Mucosa of rectum (tissue), 2 donors: ENCODE measurements around the gene NSUN7.
"Not testable (repeated sequence)": the region's sequence is repeated elsewhere in the genome, so short reads cannot be mapped to it uniquely, and the experiment has no call there.

Experiments
- H3K27ac ChIP-seq, 2 donors: one replicate each; pipeline ENCODE4 v1.7.0; 2013; ENCODE audit warnings: inconsistent platforms in 2 of 2, low read depth in 2 of 2, low read length in 2 of 2
- H3K27me3 ChIP-seq, 2 donors: one replicate each; pipeline ENCODE4 v1.7.0; 2013; ENCODE audit warnings: low read length in 2 of 2; ENCODE audit not compliant: control insufficient read depth in 2 of 2, insufficient read depth in 2 of 2
- H3K36me3 ChIP-seq, 2 donors: one replicate each; pipeline ENCODE4 v1.7.0; 2013; ENCODE audit warnings: low read length in 2 of 2; ENCODE audit not compliant: control insufficient read depth in 2 of 2, insufficient read depth in 2 of 2
- H3K4me1 ChIP-seq, 2 donors: one replicate each; pipeline ENCODE4 v1.7.0; 2013; ENCODE audit warnings: low read length in 2 of 2, mild to moderate bottlenecking in 1 of 2; ENCODE audit not compliant: control insufficient read depth in 2 of 2, insufficient read depth in 2 of 2
- H3K4me3 ChIP-seq, 2 donors: one replicate each; pipeline ENCODE4 v1.7.0; 2013; ENCODE audit warnings: low read length in 2 of 2
- H3K9ac ChIP-seq, 2 donors: one replicate each; pipeline ENCODE4 v1.7.0; 2013; ENCODE audit warnings: low read length in 2 of 2, low read depth in 1 of 2, mild to moderate bottlenecking in 1 of 2
- H3K9me3 ChIP-seq, 2 donors: one replicate each; pipeline ENCODE4 v1.7.0; 2013; ENCODE audit warnings: low read length in 2 of 2; ENCODE audit not compliant: control insufficient read depth in 2 of 2
- donor health status: healthy.
- donor health status: Normal muscosa, but diverticular disease.

NSUN7 gene

DNA sequence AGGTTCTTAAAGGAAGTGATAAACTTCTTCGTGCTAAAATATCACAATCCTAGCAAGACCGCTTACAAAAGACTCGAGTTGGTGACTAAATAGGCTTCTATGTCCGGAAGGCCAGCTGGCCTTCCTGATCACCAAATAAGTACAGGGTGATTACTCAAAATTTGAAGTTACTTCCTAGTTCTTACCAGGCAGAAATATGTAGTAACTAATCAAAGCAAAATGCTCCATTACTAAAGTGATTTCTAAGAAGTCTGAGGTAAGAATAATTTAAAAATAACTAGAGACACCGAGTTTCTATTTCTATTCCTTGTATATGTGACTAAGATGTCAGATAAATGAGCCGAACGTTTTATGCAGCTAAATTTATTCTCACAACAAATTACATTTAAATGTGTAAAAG is 62.2 kb downstream of the NSUN7 start:
- Histone ChIP-seq H3K4me1 (no peaks in the 10 kb centered on the region), H3K9me3 (no peaks in the 10 kb centered on the region), H3K36me3 (peaks cover 9 to 11% of the 10 kb centered on the region in 2 donors), H3K27me3 (no peaks in the 10 kb centered on the region), H3K4me3 (no peak overlapping the region), H3K9ac (no peak overlapping the region), H3K27ac (peak overlapping the region in 1 of 2 donors; percentile 2)

DNA sequence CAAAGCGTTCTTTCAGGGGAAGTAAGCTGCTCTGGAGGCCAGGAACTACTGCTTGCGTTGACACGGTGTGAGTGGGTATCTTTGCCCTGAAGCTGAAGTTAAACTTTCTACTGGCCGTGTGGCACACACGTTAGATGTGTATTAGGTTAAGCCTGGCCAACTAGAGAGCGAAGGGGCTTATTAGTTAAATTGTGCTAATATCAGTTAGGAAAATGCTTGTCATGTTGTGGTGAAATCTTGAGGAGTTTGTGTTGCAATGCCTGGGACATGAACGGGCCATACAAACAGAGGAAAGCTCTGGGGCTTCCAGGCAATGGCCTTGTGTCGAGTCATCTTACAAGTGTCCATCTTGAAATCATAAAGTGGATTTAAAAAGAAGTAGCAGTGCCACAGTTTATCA is 62.6 kb downstream of the NSUN7 start:
- H3K27ac ChIP-seq, result peak overlapping the region in 1 of 2 donors; percentile 2

DNA sequence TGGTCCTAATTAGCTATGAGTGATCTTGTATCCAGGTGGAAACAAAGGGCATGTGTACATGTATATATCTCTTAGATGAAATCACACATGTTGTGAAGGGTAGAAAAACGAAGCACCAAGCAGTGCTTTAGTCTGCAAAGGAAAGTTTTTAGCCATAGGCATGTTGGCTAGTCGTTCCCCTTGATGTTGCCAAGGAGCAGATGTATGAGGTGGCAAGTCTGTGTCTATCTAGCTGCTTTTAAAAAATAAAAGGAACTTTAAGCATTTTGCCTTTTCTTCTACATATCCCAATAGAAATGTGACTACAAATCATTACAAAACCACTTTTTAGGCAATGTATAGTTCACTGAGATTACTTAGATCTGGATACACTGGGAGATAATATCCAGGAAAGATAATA is 63.1 kb downstream of the NSUN7 start:
- Histone ChIP-seq H3K27ac (no peak overlapping the region), H3K9me3 (no peaks in the 10 kb centered on the region), H3K4me3 (no peak overlapping the region), H3K9ac (no peak overlapping the region), H3K4me1 (no peaks in the 10 kb centered on the region), H3K36me3 (peaks cover 9 to 11% of the 10 kb centered on the region in 2 donors), H3K27me3 (no peaks in the 10 kb centered on the region)

More for the DNA sequence above, 62.6 kb downstream of the NSUN7 start:
- H3K27me3 ChIP-seq, result no peaks in the 10 kb centered on the region
- no peak overlapping the region for H3K4me3 ChIP-seq
- H3K36me3 ChIP-seq, result peaks cover 9 to 11% of the 10 kb centered on the region in 2 donors
- no peaks in the 10 kb centered on the region for H3K4me1 ChIP-seq
- H3K9me3 ChIP-seq, result no peaks in the 10 kb centered on the region
- H3K9ac ChIP-seq, result no peak overlapping the region

DNA sequence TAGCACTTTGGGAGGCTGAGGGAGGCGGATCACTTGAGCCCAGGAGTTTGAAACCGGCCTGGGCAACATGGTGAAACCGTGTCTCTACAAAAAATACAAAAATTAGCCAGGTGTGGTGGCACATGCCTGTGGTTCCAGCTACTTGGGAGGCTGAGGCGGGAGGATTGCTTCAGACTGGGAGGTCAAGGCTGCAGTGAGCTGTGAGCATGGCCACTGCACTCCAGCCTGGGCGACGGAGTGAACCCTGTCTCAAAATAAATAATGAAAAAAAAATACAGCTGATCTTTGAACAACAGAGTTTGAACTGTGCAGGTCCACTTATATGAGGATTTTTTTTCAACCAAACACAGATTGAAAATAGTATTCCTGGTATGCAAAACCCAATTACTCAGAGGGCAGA is 67.4 kb downstream of the NSUN7 start:
- not testable (repeated sequence) for H3K27me3 ChIP-seq, H3K9ac ChIP-seq, H3K4me1 ChIP-seq, H3K27ac ChIP-seq, H3K4me3 ChIP-seq, H3K9me3 ChIP-seq
- peaks cover 14 to 16% of the 10 kb centered on the region in 2 donors for H3K36me3 ChIP-seq

DNA sequence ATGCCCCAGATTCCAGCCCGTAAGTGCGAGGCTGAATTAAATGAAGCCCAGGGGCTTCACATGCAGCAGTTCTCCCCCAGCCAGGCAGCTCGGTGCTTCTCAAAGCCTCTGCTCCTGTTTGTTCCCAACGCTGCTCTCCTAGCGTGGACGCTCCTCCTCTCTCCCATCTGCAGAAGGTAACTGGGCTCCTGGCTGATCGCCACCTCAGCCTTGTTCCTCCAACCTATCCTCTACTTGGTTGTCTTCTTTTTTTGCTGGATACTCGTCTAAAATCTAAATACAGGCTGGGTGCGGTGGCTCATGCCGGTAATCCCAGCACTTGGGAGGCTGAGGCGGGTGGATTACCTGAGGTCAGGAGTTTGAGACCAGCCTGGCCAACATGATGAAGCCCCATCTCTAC is 70.3 kb downstream of the NSUN7 start:
- Histone ChIP-seq H3K4me1 (no peaks in the 10 kb centered on the region), H3K9ac (no peak overlapping the region), H3K36me3 (peaks cover 13 to 15% of the 10 kb centered on the region in 2 donors), H3K27me3 (no peaks in the 10 kb centered on the region), H3K9me3 (no peaks in the 10 kb centered on the region), H3K27ac (no peak overlapping the region), H3K4me3 (no peak overlapping the region)

DNA sequence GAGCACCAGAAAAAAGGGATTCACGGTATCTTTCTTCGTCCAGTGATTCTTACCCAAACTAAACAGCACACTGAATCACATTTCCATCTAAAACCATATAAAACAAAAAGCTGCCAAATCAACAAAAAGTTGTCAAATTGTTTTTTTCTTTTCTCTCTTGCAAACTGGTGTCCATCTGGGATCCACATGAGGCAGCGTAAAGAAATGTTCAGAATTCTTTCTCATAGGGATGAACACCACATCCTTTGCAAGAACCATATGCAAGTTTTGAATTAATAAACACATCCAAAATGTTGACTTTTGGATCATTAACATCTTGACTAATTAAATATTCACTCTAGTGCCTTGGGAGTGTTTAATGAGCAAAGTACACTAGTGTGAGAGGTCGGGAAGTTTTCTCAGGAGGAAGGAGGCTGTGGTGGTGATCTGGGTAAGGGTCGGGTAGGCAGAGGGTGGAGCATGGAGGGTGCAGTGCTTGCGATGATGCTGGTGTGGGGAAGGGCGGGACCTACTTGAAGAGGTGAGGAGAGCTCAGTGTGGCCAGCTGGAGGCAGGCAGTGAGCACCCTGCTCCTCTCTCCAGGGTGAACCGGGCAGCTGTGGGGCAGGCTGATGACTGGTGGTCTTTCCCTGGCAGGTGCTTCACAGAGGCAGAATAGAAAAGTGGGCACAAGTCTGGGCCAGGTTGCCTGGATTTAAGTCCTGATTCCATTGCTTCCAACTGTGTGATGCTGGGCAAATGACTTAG is 72.8 kb downstream of the NSUN7 start:
- Histone ChIP-seq H3K4me1 (no peaks in the 10 kb centered on the region), H3K36me3 (peaks cover 9 to 11% of the 10 kb centered on the region in 2 donors), H3K4me3 (no peak overlapping the region), H3K27ac (no peak overlapping the region), H3K9me3 (no peaks in the 10 kb centered on the region), H3K27me3 (no peaks in the 10 kb centered on the region), H3K9ac (no peak overlapping the region)

DNA sequence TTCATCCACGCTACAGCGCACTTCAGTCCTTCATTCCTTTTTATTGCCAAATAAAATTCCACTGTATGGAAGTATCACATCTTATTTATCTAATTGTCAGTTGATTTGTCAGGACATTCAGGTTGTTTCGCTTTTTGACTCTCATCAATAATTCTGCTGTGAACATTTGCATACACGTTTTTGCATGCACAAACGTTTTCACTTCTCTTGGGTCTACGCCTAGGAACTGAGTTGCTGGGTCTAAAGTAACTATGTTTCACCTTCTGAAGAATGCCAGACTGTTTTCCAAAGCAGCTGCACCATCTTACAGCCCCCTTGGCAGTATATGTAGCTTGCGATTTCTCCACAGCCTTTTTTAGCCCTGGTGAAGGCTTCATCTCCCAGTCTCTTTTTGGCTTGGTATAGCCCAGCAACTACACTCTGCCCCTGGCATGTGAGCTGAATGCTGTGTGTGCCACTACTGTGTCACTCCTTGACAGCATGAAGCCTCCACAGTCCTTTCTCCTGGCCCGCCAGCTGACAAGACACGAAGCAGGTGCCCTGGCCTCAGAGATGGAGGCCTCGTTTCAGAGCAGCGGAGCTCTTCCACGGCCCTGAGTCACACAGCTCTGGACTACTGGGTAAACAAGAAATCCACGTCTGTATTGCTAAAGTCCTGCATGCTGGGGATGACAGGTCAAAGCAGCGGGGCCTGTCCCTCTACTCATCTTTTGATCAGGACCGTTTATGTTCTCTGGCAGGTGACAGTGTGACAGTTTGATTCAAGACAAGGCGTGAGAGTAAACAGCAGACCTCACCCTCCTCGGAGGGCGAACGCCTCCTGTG is 75.5 kb downstream of the NSUN7 start:
- Histone ChIP-seq H3K4me1 (no peaks in the 10 kb centered on the region), H3K27me3 (no peaks in the 10 kb centered on the region), H3K36me3 (peaks cover 9 to 17% of the 10 kb centered on the region in 2 donors), H3K27ac (no peak overlapping the region), H3K9me3 (no peaks in the 10 kb centered on the region), H3K4me3 (no peak overlapping the region), H3K9ac (no peak overlapping the region)

DNA sequence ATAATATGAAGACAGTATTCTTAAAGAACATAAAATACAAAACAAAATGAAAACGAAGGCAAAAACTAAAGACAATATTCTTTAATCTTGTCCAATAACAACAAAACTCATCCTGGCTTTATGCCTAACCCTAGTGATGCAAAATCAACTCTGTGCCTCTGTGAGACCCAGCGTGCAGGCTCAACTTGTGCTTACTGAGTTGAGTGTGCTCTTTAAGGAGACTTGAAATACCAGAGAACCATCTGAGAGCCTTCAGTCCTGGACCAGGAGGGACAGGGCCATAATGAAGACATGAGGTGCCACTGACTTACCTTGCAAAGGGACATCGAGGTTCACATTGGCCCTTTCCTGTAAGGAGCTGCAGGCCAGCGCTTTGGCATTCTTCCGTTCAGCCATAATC is 77.1 kb downstream of the NSUN7 start:
- H3K9me3 ChIP-seq, result no peaks in the 10 kb centered on the region
- H3K4me3 ChIP-seq, result no peak overlapping the region
- no peaks in the 10 kb centered on the region for H3K27me3 ChIP-seq
- H3K27ac ChIP-seq, result no peak overlapping the region
- no peak overlapping the region for H3K9ac ChIP-seq
- no peaks in the 10 kb centered on the region for H3K4me1 ChIP-seq
- H3K36me3 ChIP-seq, result peaks cover 7 to 12% of the 10 kb centered on the region in 2 donors

DNA sequence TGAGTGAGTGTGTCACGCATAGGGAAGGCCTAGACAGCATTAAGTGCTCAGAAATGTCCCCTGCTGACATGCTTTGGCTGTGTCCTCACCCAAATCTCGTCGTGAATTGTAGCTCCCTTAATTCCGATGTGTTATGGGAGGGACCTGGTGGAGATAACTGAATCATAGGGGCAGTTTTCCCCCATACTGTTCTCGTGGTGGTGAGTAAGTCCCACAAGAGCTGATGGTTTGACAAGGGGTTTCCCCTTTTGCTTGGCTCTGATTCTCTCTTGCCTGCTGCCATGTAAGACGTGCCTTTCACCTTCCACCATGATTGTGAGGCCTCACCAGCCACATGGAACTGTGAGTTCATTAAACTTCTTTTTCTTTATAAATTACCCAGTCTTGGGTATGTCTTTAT is 78.0 kb downstream of the NSUN7 start:
- H3K36me3 ChIP-seq, result peaks cover 4 to 11% of the 10 kb centered on the region in 2 donors
- H3K9ac ChIP-seq, result no peak overlapping the region
- no peak overlapping the region for H3K27ac ChIP-seq
- H3K27me3 ChIP-seq, result no peaks in the 10 kb centered on the region
- no peaks in the 10 kb centered on the region for H3K4me1 ChIP-seq
- H3K9me3 ChIP-seq, result no peaks in the 10 kb centered on the region
- H3K4me3 ChIP-seq, result no peak overlapping the region

DNA sequence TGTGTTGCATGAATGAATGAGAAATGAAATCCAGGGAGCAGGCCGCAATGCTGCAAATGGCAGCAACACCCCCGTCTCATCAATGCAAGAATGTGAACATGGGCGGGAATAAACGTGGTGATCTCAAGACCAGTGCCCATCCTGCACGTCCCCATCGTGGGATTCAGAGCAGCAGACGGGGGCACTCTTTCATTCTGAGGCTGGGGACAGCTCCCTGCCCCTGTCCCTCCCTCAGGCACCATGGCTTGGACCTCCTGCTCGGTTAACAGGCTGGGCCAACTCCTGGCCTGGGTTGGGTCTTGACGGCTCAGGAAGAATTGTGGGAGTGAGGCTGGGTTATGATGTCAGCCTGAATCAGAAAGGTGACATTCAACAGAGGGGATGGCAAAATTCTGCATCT is 78.9 kb downstream of the NSUN7 start:
- H3K4me3 ChIP-seq, result no peak overlapping the region
- no peaks in the 10 kb centered on the region for H3K4me1 ChIP-seq
- no peak overlapping the region for H3K27ac ChIP-seq
- no peaks in the 10 kb centered on the region for H3K9me3 ChIP-seq
- H3K9ac ChIP-seq, result no peak overlapping the region
- no peaks in the 10 kb centered on the region for H3K27me3 ChIP-seq
- peaks cover 0 to 11% of the 10 kb centered on the region in 2 donors for H3K36me3 ChIP-seq
